ENCODE results near the gene ZNF329.

- TF ChIP-seq CTCF (IDR thresholded peaks at IDR 0.05; ENCODE audit: insufficient read depth, low read depth, low read length) (no peak), EZH2 (IDR thresholded peaks at IDR 0.05; ENCODE audit: insufficient read depth, low read length) (no peak)
These were observed 53.7 kb downstream of the ZNF329 start for GRCh38 chr19:58096884-58097283.
